HepG2 (cell line): ENCODE results near the gene ANAPC1. TPM values are rescaled to one million over a fixed set of nuclear protein-coding genes. Genes with fewer than 3 reads are reported as not detected.
A peak's percentile ranks its signal among the peaks of the same experiment; 100 is the strongest.

Source experiments
- BCL6 ChIP-seq: IDR thresholded peaks from 2 replicates; pipeline ENCODE4 v1.6.1; 2016; ENCODE audit warnings: missing genetic modification reagents, missing compliant biosample characterization
- EEA1 ChIP-seq: sonication (generic); formaldehyde crosslinking; IDR thresholded peaks from 2 replicates; pipeline ENCODE4 v1.5.1; 2020; ENCODE audit warnings: mild to moderate bottlenecking, missing genetic modification reagents, borderline replicate concordance
- KAT7 ChIP-seq: IDR thresholded peaks from 2 replicates; pipeline ENCODE4 v1.6.1; 2018; ENCODE audit warnings: borderline replicate concordance, missing compliant biosample characterization
- MEIS1 ChIP-seq: sonication (generic); formaldehyde crosslinking; IDR thresholded peaks from 2 replicates; pipeline ENCODE4 v1.9.0; 2021; ENCODE audit warnings: mild to moderate bottlenecking, missing genetic modification reagents, moderate library complexity, borderline replicate concordance
- MTF2 ChIP-seq: sonication (generic); formaldehyde crosslinking; IDR thresholded peaks from 2 replicates; pipeline ENCODE4 v1.5.0; 2020; ENCODE audit warnings: missing genetic modification reagents, borderline replicate concordance
- PRPF4 ChIP-seq: fragments of 200-400 bp; formaldehyde crosslinking; IDR thresholded peaks from 2 replicates; pipeline ENCODE4 v1.6.1; 2016; ENCODE audit warnings: low read length, low read depth; ENCODE audit not compliant: poor library complexity, severe bottlenecking
- PTBP1 ChIP-seq: fragments of 200-400 bp; formaldehyde crosslinking; IDR thresholded peaks from 2 replicates; pipeline ENCODE4 v1.6.1; 2018; ENCODE audit warnings: low read length, low read depth; ENCODE audit not compliant: poor library complexity, severe bottlenecking
- RBAK ChIP-seq: sonication (generic); formaldehyde crosslinking; IDR thresholded peaks from 2 replicates; pipeline ENCODE4 v1.5.1; 2020; ENCODE audit warnings: mild to moderate bottlenecking, missing genetic modification reagents
- SMAD3 ChIP-seq: sonication (generic); formaldehyde crosslinking; IDR thresholded peaks from 2 replicates; pipeline ENCODE4 v1.4.0; 2020; ENCODE audit warnings: missing genetic modification reagents
- SOX6 ChIP-seq, 2 experiments: fragments of 450-650 bp in 1 of 2; sonication (generic) in 1 of 2; formaldehyde crosslinking in 1 of 2; IDR thresholded peaks; 2 replicates each; pipeline versions ENCODE4 v1.4.0 to v1.6.1; 2017 to 2020; ENCODE audit warnings: antibody characterized with exemption in 1 of 2, mild to moderate bottlenecking in 1 of 2, missing genetic modification reagents in 1 of 2
- ZMYM3 ChIP-seq: sonication (generic); formaldehyde crosslinking; IDR thresholded peaks from 2 replicates; pipeline ENCODE4 v1.5.1; 2020; ENCODE audit warnings: mild to moderate bottlenecking, missing genetic modification reagents
- ZNF101 ChIP-seq: sonication (generic); formaldehyde crosslinking; IDR thresholded peaks from 2 replicates; pipeline ENCODE4 v1.4.0; 2020; ENCODE audit warnings: mild to moderate bottlenecking, low read depth, missing genetic modification reagents, borderline replicate concordance
- ZNF556 ChIP-seq: sonication (generic); formaldehyde crosslinking; IDR thresholded peaks from 2 replicates; pipeline ENCODE4 v1.4.0; 2020; ENCODE audit warnings: mild to moderate bottlenecking, missing genetic modification reagents, borderline replicate concordance
- ZNF629 ChIP-seq: sonication (generic); formaldehyde crosslinking; conservative IDR thresholded peaks from 2 replicates; pipeline ENCODE4 v1.5.0; 2020; ENCODE audit warnings: missing genetic modification reagents
- ZNF670 ChIP-seq: sonication (generic); formaldehyde crosslinking; IDR thresholded peaks from 2 replicates; pipeline ENCODE4 v1.8.0; 2022; ENCODE audit warnings: mild to moderate bottlenecking, missing genetic modification reagents, borderline replicate concordance
- polyA plus RNA-seq, 8 experiments: library from polyadenylated mRNA; depleted of rRNA in 3 of 8; stranded (reverse) in 7 of 8; unstranded in 1 of 8; fragments of >200 nt; fragmentation: Illumina TruSeq in 4 of 8; extraction: Trizol in 4 of 8; gene quantifications; 2 replicates each; pipeline versions ENCODE4 v1.2.1 to v1.2.3, GENCODE V29; 2011 to 2016; ENCODE audit warnings: low read depth in 4 of 8, missing spikeins in 1 of 8, mixed read lengths in 1 of 8; ENCODE audit not compliant: insufficient read depth in 1 of 8
- total RNA-seq, 5 experiments: library from RNA; depleted of rRNA; stranded (reverse); fragments of >200 nt; fragmentation: Illumina TruSeq; extraction: Trizol; gene quantifications; 2 replicates each; pipeline ENCODE4 v1.2.3, GENCODE V29; 2016; ENCODE audit warnings: low read depth in 1 of 5
- TF ChIP-seq, protein P1 (sequence below): sonication (generic); formaldehyde crosslinking; IDR thresholded peaks from 2 replicates; pipeline ENCODE4 v1.5.1; 2020; ENCODE audit warnings: mild to moderate bottlenecking, moderate library complexity, missing genetic modification reagents
- TF ChIP-seq, protein P2 (sequence below): sonication (generic); formaldehyde crosslinking; IDR thresholded peaks from 2 replicates; pipeline ENCODE4 v1.5.1; 2020; ENCODE audit warnings: mild to moderate bottlenecking, missing genetic modification reagents, moderate library complexity
- TF ChIP-seq, protein P3 (sequence below): sonication (generic); formaldehyde crosslinking; IDR thresholded peaks from 2 replicates; pipeline ENCODE4 v1.4.0; 2020; ENCODE audit warnings: missing genetic modification reagents, borderline replicate concordance
- TF ChIP-seq, protein P4 (sequence below): IDR thresholded peaks from 2 replicates; pipeline ENCODE4 v1.6.1; 2012; ENCODE audit warnings: inconsistent platforms

ANAPC1 gene
- total and polyA plus RNA-seq, 2 of the 13 experiments (the other 11 are each of a cell fraction or from before 2014, with no cell fraction given) = 50.0 to 89.7 TPM

DNA sequence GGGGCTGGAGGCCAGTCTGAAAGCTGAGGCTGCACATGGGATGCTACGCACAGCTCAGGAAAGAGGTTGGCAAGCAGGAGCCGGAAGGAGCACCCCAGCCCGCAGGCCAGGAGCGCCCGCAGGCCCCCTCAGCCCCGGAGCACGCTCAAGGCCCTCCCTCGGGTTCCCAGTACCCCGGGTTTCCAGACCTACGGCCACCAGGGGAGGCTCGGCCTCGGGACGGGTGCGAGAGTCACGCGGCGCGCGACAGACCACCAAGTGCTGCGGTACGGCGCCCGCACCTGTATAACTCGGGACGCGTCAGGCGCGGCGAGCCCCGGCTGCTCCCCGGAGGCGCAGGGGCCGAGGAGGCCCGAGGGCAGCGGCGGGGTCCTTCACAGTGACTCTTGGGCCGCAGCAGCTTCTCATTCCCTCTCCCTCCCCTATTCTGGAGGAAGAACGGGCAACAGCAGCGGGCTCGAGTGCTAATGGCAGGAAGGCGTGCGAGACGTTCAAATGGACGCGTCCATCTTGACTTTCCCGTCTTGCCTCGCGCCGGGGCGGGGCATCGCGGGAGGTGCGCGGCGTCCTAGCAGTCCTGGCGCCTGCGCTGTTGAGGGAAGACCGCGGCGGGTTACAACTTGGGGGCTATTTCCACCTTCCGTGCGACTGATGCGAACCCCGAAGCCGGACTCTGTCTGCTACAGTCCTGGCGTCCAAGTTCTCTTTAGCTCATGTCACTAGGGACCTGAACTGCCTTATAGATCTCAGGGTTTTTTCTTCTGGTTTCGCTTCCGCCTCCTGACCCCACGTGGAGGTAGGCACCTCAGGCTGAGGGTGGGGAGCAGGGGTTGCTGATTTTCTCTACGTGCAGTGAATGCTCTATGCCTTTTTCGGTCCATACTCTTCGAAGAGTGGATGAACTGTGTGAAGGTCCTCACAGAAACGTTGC is at the start of gene ANAPC1 (continued):
- TF ChIP-seq ZNF556 (peak; percentile 91; the same call in 1 of the 2 replicates), PTBP1 (peak; percentile 30), MTF2 (CRISPR knock-in tag) (peak; percentile 64; the same call in 1 of the 2 replicates), ZNF101 (CRISPR knock-in tag) (peak; percentile 91; the same call in 1 of the 2 replicates), PRPF4 (no peak), RBAK (CRISPR knock-in tag) (0 out of 2 replicates have a peak, but pooled peaks have one; percentile 36), ZMYM3 (CRISPR knock-in tag) (peak; percentile 37; the same call in 1 of the 2 replicates), BCL6 (CRISPR knock-in tag) (peak; percentile 41), SMAD3 (peak; percentile 29), SOX6 (IDR thresholded peaks at IDR 0.05) (no peak), SOX6 (CRISPR knock-in tag; IDR thresholded peaks at IDR 0.05) (peak; percentile 65; the same call in 1 of the 2 replicates), KAT7 (CRISPR knock-in tag) (peak; percentile 98; the same call in 1 of the 2 replicates), ZNF629 (CRISPR knock-in tag) (no peak; the same call in 1 of the 2 replicates), MEIS1 (CRISPR knock-in tag) (peak; percentile 81; the same call in 1 of the 2 replicates), ZNF670 (CRISPR knock-in tag) (peak; percentile 95; the same call in 1 of the 2 replicates), EEA1 (CRISPR knock-in tag) (peak; percentile 87)
- TF ChIP-seq, protein P1, sequence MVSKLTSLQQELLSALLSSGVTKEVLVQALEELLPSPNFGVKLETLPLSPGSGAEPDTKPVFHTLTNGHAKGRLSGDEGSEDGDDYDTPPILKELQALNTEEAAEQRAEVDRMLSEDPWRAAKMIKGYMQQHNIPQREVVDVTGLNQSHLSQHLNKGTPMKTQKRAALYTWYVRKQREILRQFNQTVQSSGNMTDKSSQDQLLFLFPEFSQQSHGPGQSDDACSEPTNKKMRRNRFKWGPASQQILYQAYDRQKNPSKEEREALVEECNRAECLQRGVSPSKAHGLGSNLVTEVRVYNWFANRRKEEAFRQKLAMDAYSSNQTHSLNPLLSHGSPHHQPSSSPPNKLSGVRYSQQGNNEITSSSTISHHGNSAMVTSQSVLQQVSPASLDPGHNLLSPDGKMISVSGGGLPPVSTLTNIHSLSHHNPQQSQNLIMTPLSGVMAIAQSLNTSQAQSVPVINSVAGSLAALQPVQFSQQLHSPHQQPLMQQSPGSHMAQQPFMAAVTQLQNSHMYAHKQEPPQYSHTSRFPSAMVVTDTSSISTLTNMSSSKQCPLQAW = peak; percentile 92
- TF ChIP-seq, protein P2, sequence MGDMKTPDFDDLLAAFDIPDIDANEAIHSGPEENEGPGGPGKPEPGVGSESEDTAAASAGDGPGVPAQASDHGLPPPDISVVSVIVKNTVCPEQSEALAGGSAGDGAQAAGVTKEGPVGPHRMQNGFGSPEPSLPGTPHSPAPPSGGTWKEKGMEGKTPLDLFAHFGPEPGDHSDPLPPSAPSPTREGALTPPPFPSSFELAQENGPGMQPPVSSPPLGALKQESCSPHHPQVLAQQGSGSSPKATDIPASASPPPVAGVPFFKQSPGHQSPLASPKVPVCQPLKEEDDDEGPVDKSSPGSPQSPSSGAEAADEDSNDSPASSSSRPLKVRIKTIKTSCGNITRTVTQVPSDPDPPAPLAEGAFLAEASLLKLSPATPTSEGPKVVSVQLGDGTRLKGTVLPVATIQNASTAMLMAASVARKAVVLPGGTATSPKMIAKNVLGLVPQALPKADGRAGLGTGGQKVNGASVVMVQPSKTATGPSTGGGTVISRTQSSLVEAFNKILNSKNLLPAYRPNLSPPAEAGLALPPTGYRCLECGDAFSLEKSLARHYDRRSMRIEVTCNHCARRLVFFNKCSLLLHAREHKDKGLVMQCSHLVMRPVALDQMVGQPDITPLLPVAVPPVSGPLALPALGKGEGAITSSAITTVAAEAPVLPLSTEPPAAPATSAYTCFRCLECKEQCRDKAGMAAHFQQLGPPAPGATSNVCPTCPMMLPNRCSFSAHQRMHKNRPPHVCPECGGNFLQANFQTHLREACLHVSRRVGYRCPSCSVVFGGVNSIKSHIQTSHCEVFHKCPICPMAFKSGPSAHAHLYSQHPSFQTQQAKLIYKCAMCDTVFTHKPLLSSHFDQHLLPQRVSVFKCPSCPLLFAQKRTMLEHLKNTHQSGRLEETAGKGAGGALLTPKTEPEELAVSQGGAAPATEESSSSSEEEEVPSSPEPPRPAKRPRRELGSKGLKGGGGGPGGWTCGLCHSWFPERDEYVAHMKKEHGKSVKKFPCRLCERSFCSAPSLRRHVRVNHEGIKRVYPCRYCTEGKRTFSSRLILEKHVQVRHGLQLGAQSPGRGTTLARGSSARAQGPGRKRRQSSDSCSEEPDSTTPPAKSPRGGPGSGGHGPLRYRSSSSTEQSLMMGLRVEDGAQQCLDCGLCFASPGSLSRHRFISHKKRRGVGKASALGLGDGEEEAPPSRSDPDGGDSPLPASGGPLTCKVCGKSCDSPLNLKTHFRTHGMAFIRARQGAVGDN = peak; percentile 97
- TF ChIP-seq, protein P3, sequence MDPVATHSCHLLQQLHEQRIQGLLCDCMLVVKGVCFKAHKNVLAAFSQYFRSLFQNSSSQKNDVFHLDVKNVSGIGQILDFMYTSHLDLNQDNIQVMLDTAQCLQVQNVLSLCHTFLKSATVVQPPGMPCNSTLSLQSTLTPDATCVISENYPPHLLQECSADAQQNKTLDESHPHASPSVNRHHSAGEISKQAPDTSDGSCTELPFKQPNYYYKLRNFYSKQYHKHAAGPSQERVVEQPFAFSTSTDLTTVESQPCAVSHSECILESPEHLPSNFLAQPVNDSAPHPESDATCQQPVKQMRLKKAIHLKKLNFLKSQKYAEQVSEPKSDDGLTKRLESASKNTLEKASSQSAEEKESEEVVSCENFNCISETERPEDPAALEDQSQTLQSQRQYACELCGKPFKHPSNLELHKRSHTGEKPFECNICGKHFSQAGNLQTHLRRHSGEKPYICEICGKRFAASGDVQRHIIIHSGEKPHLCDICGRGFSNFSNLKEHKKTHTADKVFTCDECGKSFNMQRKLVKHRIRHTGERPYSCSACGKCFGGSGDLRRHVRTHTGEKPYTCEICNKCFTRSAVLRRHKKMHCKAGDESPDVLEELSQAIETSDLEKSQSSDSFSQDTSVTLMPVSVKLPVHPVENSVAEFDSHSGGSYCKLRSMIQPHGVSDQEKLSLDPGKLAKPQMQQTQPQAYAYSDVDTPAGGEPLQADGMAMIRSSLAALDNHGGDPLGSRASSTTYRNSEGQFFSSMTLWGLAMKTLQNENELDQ (CRISPR knock-in tag) = peak; percentile 59; the same call in 1 of the 2 replicates
- TF ChIP-seq, protein P4, sequence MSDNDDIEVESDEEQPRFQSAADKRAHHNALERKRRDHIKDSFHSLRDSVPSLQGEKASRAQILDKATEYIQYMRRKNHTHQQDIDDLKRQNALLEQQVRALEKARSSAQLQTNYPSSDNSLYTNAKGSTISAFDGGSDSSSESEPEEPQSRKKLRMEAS = peak; percentile 94
